DMS53 treated with DMSO at 0.1 percent for 48 hours (cell line): ENCODE results near the gene MED26.
"Not testable (repeated sequence)": the region's sequence is repeated elsewhere in the genome, so short reads cannot be mapped to it uniquely, and the experiment has no call there.

ENCODE experiments used
- DNase-seq: peaks from one replicate; lab custom pipeline; 2025; ENCODE audit not compliant: unreplicated experiment; lab: John Stamatoyannopoulos, UW

The MED26 gene

DNA sequence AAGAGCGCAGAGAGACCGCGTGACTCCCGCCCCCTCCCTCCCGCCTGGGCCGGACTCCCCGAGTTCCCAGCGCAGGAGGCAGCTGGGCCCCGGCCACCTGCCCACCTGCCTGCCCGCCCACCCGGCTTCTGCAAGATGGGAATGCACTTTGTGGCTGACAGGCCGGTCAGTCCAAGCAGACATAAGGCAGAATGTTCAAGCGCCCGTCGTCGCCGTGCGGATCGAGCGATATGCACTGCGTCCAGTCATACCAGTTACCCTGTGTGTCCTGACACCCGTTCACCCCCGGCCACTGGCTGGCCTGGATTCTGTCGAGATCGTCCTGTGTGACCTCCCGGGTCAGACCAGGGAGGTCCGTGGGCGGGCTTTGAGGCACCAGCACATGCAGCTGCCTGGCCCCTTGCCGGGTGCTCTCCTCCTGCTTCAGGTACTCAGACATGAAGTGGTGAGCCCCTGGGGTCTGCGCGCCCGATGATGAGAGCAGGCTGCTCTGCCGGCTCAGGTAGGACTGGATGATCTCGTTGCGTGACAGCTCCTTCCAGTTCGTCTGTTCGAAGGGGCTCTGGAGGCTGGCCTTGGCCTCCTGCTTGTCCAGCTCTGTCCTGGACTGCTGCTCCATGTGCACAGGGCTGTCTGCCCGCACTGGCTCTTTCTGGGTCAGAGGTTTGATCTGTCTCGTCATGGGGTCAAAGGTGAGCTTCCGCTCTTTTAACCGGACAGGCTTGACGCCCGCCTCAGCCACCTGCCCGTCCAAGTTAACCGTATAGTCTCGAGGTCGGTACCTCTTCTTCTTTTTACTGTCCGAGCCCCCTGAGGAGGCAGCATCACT lies 51.9 kb downstream of the MED26 start:
- no peak for DNase-seq

DNA sequence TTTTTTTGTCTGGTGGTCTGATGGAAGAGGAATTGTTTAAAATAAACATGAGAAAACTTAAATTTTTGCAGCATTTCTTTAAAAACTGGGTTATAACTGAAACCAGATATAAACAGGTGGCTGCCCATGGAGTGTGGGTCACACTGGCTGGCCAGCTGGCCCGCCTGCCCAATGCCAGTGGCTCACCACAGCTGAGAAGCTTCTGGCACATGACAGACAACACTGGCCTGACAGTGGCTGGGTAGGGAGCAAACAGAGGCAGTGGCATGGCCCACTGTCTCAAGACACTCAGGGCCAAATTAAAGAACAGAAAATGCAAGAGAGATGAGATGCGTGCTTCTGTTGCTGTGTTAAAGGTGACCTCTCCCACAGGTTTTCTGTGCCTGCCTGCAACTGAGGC lies 52.7 kb downstream of the MED26 start:
- DNase-seq = no peak

DNA sequence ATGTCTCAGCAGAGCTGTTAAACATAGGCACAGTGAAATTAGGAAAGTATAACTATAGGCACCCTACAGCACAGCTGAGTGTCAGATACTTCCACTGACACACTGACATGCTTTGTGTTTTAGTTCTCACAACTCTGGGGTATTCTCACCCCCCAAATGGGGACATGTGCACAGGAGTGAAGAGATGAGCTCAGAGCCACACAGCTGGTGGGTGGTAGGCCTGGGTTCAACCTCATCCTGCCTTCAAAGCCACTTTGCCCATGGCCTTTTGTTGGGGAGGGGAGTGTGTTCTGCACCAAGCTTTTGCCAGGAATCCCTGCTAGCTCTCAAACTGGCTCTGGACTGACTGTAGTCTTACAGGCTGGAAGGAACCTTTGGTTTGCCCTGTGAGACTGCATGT lies 54.1 kb downstream of the MED26 start:
- no peak for DNase-seq

DNA sequence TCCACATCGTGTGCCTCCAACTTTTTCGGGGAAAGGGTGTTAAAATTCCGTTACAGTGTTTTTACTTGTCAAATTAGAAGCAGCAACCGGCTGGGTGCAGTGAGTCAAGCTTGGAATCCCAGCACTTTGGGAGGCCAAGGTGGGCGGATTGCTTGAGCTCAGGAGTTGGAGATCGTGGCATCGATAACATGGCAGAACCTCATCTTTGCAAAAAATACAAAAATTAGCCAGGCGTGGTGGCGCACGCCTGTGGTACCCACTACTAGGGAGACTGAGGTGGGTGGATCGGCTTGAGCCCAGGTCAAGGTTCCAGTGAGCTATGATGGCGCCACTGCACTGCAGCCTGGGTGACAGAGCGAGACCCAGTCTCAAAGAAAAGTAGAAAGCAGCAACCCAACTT lies 54.7 kb downstream of the MED26 start:
- DNase-seq = no peak

DNA sequence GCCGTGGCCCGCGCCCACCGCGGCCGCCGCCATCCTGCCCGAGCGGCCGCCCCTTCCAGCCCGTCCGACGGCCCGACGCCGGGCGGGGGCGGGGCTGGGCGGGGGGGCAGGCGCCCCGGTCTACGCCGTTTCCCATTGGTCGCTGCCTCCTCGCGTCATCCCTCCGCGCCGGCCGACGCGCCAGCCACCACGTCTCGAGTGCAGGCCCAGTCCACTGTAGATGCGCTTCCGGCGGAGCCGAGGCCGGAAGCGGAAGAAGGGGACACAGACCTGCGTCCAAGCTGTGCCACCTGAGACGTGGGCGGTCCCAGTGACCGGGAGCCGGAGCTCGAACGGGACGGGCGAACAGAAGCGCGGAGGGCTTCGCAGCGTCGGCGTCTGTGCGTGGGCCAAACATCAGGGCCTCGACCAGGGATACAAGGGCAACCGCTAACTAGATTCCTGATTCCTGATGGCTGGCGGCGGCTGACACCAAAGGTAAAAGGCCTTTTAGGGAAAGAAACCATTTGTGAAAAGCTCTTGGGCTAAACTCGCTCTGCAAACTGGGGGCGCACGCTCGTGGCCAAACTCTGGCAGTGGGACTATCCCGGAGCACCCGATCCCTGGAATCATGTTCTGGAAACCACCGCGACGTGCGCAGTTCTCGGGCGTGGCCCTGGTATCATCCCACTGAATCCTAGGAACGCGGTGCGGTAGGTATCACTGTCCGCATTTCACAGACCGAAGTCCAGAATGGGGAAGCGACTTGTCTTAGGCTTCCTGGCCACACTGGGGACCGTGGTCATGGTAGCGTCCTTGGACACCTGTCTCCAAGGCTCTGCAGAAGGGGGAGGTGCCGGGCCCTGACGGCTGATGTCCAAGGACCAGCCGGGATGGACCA lies 55.4 kb downstream of the MED26 start, which contains the start of gene SLC35E1:
Gene SLC35E1 (minus strand): TSS at position 84 of the 880 bp plus-strand sequence. CDS start 51 bp downstream, at position 33.
- DNase-seq = peak; percentile 84

DNA sequence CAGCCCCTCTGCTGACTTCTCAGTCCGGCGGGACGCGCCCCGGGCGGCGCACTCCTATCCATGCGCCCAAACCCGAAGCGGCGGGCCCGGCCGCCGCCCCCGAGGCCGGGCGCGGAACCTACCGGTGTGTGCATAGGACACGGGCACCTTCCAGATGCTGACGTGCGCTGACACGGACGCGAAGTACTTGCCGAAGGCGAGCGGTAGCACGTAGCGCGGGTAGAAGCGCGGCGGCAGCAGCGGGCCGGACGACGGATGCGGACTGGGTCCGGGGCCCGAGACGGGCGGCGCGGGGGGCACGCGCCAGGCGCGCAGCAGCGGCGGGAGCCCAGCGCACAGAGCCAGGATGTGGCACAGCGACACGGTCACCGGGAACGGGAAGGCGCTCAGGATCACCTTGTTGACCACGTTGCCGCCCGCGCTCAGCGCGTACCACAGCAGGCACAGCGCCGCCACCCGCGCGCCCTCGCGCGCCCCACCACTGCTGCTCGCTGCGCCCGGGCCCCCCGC lies 56.1 kb downstream of the MED26 start:
- DNase-seq = no peak

DNA sequence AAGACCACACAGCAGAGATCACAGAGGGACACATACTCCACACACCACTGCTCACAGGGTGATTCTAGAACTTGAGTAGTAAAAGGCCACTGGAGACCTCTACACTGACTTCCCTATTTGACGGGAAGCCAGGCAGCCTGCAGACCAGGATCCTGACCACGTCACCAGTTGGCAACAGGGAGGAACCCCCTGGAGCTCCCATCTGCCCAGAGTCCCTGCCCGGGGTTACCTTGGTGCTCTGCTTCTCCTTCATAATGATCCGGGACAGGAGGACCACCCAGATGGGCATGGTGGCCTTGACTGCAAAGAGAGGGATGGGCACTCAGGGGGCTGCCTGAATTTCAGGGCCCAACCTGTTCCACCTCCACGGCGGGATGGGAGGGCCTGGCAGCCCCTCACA lies 56.7 kb downstream of the MED26 start:
- DNase-seq = no peak

DNA sequence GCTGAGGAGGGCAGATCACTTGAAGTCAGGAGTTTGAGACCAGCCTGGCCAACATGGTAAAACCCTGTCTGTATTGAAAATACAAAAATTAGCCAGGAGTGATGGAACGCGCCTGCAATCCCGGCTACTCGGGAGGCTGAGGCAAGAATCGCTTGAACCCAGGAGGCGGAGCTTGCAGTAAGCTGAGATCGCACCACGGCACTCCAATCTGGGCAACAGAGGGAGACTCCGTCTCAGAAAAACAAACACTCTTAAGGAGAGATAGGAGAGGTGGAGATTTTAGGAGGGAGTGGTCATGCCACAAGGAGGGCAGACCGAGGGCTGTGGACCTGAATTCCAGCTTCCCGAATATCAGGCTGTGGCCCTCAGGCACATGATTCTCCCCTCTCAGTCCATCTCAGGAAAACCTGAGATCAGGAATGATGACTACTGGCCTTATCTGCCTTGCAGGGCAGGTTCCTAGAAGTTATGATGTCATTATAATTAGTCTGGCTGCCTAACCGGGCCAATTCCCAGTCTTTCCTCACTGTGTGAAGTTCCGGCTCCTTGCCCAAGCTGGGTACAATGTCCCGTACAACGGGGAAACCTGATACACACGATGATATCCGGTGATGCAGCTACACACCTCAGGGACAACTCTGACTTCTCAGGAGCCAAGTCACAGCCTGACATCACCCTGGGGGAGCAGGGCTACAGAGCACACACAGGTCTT lies 58.2 kb downstream of the MED26 start:
- DNase-seq = no peak

DNA sequence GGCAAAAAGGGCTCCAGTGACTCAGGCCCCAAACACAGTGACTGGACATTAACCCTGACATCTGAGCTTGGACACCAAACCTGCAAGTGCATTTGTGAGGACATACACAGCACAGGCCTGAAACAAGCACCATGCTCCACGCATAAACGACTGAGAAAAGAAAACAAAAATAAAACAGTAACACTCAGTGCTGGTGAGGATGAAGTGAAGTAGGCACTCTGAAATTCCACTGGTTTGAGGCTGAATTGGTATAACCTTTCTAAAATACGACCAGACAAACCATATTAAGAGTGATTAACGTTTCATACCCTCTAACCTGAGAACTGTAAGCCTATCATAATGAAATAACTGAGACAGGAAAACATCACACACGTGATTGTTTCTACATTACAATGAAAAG lies 61.3 kb downstream of the MED26 start:
- no peak for DNase-seq

DNA sequence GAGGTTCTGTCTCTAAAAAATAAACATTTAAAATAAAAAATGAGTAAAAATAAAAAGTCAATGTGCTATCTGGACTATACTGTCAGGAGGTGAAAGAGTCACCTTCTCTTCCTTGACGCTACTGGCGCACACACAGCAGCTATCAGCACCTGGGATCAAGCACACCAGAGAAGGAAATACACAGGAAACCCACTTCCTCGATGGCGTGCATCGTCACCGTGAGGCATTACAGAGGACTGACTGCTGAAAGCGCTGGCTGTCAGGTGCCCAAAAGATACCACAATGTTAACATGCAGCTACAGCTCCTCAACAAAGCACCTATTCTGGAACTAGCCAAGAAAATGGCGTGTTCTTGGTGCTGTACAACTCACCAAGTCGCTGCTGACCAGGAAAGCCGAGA lies 61.8 kb downstream of the MED26 start:
- DNase-seq = no peak

DNA sequence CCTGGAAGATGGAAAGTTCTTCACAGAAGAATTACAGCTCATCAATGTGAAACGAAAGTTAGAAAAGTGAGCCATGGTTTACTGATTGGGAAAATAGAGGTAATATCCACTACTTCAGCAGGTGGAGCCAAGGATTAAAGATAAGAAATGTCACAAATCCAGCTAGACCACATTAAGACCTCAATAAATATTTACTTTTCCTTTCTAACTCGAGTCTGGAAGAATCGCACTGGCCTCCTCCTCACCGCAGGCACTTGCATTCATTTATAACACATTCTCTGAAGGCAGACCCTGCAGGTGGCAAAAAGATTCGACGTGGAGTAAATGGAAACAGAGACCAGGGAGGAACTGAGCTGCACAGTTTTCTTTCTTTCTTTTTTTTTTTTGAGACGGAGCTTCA lies 63.2 kb downstream of the MED26 start:
- no peak for DNase-seq

DNA sequence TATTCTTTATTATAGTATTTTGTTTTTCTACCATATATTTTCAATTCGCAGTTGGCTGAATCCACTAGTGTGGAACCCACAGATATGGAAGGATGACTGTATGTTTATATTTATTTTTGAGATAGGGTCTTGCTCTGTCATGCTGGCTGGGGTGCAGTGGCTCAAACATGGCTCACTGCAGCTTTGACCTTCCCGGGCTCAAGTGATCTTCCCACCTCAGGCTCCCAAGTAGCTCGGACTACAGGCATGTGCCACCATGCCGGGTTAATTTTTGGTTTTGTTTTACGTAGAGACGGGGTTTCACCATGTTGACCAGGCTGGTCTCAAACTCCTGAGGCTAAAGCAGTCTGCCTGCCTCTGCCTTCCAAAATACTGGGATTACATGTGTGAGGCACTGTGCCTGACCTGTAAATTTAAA lies 65.4 kb downstream of the MED26 start:
- no peak for DNase-seq

DNA sequence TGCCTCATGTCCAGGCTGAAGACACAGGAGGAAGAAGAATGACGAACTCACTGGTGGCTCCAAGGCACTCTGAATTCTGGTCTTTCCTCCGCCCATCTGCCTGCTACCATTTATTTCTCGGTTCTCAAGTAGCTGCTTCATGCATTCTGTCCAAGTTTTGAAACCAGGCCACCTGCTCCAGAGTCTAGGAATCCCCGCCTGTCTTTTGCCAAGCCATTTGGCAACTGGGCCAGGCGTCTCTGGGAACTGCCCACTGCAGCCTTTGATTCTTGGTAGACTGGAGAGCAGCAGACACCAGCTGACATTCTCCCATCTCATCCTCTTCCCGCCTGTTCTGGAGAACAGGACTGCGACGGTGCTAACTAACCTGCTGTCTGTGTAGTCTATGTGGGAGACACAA lies 66.6 kb downstream of the MED26 start:
- no peak for DNase-seq

DNA sequence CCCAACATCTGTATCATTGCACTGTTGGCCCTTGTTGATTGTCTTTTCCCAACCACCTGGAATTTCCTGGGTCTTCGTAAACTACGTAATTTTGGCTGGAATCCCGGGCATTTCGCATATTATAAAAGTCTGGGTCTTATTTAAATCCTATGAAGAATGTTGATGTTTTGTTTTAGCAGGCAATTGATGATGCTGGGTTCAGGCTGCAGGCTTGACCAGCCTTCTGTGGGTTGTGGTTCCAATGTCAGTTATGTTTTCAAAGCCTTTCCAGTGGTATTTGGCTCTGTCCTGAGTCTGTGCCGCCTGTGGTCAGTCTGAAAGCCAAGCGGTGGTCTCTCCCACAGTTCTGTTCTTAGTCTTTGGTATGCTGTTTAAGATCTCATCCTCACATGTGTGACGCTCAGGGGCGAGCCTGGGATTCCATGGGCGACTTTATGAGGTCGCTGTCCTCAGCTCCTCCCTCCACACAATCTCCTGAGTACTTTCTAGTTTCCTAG lies 68.2 kb downstream of the MED26 start:
- no peak for DNase-seq

DNA sequence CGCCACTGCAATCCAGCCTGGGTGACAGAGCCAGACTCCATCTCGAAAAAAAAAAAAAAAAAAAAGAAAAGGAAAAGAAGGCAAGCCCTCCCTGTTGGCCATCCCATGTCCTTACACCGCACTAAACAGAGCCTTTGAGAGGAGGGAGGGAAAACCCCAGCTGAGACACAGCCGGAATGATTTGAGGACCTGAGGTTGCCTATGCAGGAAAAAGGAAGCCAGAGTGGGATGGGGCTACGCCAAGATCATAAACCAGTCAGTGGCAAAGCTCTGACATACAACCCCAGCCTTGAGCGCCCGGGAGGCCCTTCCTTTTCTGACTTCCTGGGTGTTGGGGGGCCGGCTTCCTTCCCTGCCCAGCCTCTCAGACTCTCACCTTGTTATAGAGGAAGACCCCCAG lies 73.2 kb downstream of the MED26 start:
- no peak for DNase-seq

DNA sequence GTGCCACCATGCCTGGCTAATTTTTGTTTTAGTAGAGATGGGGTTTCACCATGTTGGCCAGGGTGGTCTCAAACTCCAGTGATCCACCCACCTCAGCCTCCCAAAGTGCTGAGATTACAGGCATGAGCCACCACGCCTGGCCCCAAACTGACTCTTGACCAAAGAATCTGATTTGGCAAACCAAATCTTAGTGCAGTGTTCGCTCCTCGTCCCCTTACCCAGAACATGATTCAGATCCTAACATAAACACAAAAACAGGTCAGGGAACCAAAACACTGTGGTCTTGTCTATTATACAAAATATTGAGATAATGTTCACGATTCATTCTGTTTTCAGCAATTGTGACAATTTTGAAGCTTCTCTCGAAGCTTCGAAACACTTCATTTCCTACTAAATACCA lies 76.1 kb downstream of the MED26 start:
- not testable (repeated sequence) for DNase-seq

DNA sequence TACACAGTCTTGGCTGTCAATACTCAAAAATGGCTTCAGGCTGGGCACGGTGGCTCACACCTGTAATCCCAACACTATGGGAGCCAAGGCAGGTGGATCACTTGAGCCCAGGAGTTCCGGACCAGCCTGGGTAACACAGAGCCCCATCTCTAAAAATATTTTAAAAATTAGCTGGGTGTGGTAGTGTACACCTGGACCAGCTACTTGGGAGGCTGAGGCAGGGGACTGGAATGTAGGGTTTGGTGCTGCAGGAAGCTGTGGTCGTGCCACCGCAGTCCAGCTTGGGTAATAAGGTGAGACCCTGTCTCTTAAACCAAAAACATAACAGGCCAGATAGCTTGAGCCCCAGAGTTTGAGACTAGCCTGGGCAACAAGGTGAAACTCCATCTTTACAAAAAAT lies 79.0 kb downstream of the MED26 start:
- no peak for DNase-seq

DNA sequence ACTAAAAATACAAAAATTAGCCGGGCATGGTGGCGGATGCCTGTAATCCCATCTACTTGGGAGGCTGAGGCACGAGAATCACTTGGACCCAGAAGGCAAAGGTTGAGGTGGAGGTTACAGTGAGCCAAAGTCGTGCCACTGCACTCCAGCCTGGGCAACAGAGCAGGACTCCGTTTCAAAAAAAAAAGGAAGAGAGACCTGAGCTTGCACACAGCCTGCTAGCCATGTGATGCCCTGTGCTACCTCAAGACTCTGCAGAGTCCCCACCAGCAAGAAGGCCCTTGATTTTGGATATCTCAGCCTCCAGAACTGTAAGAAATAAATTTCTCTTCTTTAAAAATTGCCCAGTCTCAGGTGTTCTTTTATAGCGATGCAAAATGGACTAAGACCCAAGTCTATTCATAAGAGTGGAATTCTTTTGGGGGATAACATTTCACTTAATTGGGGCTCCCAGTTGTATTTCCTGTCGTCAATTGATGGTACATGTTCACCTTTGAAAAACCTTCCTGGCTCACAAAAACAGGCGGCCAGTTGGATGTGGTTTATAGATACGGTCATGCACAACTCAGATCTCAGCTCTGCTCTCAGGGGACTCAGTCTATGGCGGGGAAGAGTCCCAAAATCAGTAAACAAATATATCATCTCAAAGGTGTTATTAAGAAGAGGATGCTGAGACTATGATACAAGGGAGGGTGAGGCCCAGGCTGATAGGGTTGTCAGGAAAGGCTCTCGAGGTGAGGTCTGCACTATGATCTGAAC lies 83.4 kb downstream of the MED26 start:
- no peak for DNase-seq

DNA sequence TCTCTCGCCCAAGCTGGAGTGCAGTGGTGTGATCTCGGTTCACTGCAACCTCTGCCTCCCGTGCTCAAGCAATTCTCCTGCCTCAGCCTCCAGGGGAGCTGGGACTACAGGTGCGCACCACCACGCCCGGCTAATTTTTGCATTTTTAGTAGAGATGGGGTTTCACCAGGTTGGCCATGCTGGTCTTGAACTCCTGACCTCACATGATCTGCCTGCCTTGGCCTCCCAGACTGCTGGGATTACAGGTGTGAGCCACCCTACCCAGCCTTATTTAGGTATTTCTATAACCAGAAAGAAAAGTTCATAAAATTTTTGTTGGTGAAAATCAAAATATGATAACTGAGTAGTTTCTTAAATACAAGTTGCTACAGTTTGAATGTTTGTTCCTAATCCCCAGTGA lies 84.3 kb downstream of the MED26 start:
- not testable (repeated sequence) for DNase-seq

DNA sequence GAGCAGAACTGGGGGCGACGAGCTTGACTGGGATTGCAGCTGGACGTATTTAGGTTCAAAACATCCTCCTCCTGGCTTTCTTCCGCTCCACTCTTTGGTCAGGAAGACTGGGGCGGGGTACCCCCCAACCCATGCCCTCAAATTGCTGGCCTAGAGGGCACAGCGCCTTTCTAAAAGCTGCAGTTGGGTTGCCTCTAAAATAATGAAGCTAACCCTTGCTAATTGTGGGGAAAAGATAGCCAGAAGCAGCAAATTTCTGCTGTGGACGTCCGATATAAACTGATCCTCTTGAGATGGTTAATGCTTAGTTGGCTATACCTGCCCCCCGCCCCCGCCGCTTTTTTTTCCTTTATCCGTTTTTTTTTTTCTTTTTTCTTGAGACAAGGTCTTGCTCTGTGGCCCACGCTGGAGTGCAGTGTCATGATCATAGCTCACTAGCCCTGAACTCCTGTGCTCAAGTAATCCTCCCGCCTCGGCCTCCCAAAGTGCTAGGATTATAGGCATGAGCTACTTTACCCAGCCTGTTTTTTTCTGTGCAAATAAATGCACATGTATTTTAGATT lies 85.0 kb downstream of the MED26 start:
- no peak for DNase-seq
